GM23248 (cell line): ENCODE measurements around the gene FAM234B.

Source experiments
- EZH2 ChIP-seq: fragments of 200-600 bp; sonication (generic); IDR thresholded peaks from 2 replicates; pipeline ENCODE4 v1.6.1; 2018; ENCODE audit warnings: antibody characterized with exemption, mild to moderate bottlenecking; ENCODE audit not compliant: insufficient read depth, poor library complexity, severe bottlenecking
- EZH2phosphoT487 ChIP-seq: fragments of 200-600 bp; sonication (generic); IDR thresholded peaks from 2 replicates; pipeline ENCODE4 v1.6.1; 2018; ENCODE audit warnings: antibody characterized with exemption, moderate library complexity, mild to moderate bottlenecking, low read depth; ENCODE audit not compliant: insufficient read depth

- TF ChIP-seq EZH2phosphoT487: no peak
- TF ChIP-seq EZH2: no peak
Measured at GRCh38 chr12:13114251-13115052, 70.3 kb downstream of the FAM234B start.
